Skin of body (tissue), 2 donors: ENCODE data around the gene SULT1A2. TPM values are rescaled to one million over a fixed set of nuclear protein-coding genes. Genes with fewer than 3 reads are reported as not detected.
"Not testable (repeated sequence)": the region's sequence is repeated elsewhere in the genome, so short reads cannot be mapped to it uniquely, and the experiment has no call there.

ENCODE experiments used
- DNase-seq: peaks from one replicate; lab custom pipeline; 2025; lab: John Stamatoyannopoulos, UW
- total RNA-seq: library from RNA; depleted of rRNA; stranded (reverse); fragments of >200 nt; gene quantifications from one replicate; pipeline ENCODE4 v1.2.3, GENCODE V29; 2014

The SULT1A2 gene
- total RNA-seq, 1 donor from 2014 or later, result 0.39 TPM

GRCh38 chr16:28592511-28592910 lies 4.3 kb downstream of the SULT1A2 start:
- DNase-seq, result no peak

- DNase-seq, result no peak
Measured at GRCh38 chr16:28591355-28591754, 5.5 kb downstream of the SULT1A2 start.

GRCh38 chr16:28590384-28591340 lies 6.2 kb downstream of the SULT1A2 start:
- DNase-seq, result no peak

GRCh38 chr16:28589930-28590329 lies 6.9 kb downstream of the SULT1A2 start:
- DNase-seq, result no peak

GRCh38 chr16:28589069-28589468 lies 7.8 kb downstream of the SULT1A2 start:
- DNase-seq, result no peak

- DNase-seq, result no peak
Measured at GRCh38 chr16:28587386-28587785, 9.5 kb downstream of the SULT1A2 start.

- DNase-seq, result no peak
Measured at GRCh38 chr16:28586466-28586865, 10.4 kb downstream of the SULT1A2 start.

- DNase-seq, result no peak
Measured at GRCh38 chr16:28585674-28586073, 11.2 kb downstream of the SULT1A2 start.

GRCh38 chr16:28580726-28581315 lies 16.0 kb downstream of the SULT1A2 start:
- DNase-seq, result no peak

- DNase-seq, result no peak
Measured at GRCh38 chr16:28575446-28576109, 21.3 kb downstream of the SULT1A2 start.

GRCh38 chr16:28574925-28575324 lies 21.9 kb downstream of the SULT1A2 start:
- no peak for DNase-seq

GRCh38 chr16:28573738-28574718 lies 22.8 kb downstream of the SULT1A2 start:
- DNase-seq, result no peak

GRCh38 chr16:28572696-28573510 lies 23.9 kb downstream of the SULT1A2 start:
- DNase-seq, result peak; percentile 49

- no peak for DNase-seq
Measured at GRCh38 chr16:28569968-28570752, 26.7 kb downstream of the SULT1A2 start.

GRCh38 chr16:28569021-28569420 lies 27.8 kb downstream of the SULT1A2 start:
- DNase-seq, result no peak

- no peak for DNase-seq
Measured at GRCh38 chr16:28567292-28567691, 29.6 kb downstream of the SULT1A2 start.

GRCh38 chr16:28566233-28566925 lies 30.5 kb downstream of the SULT1A2 start:
- DNase-seq, result not testable (repeated sequence)

- no peak for DNase-seq
Measured at GRCh38 chr16:28563218-28563617, 33.6 kb downstream of the SULT1A2 start.

- DNase-seq, result no peak
Measured at GRCh38 chr16:28562199-28562598, 34.7 kb downstream of the SULT1A2 start.
